Muscle of back (tissue), 11 donors: Measurements from ENCODE around the gene CEP97. TPM values are rescaled to one million over a fixed set of nuclear protein-coding genes. Genes with fewer than 3 reads are reported as not detected.

Experiments used
- DNase-seq, 3 donors: peaks; one replicate each; pipeline versions ENCODE4 v3.0.0 to v3.0.0-alpha.2; 2013
- polyA plus RNA-seq, 10 donors: library from polyadenylated mRNA; unstranded; fragments of 120-200 nt; gene quantifications; one replicate each; pipeline ENCODE4 v1.2.1, GENCODE V29; 2013; ENCODE audit not compliant: insufficient read length in 10 of 10

Gene CEP97
- polyA plus RNA-seq, 10 donors, result 8.8 to 16.1 (median 11.7) TPM

DNA sequence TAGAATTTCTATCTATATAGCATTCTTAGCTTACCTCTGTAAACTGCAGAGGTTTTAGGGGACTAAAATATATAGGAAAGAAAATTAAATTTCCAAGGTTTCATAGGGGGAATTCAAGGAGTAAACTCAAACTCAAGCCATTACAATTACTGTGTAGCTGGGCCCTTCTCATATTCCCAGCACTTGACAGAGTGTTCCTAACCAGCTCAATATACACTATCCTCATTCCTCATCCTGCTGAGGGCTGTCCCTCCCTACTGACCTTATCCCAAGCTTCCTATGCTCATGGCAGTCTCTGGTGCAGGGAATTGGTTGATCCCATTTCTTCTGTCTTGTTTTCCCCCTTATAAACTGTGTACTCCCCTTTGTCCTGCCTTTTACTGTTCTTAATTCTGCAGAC is 88.5 kb downstream of the CEP97 start:
- DNase-seq, result no peak

DNA sequence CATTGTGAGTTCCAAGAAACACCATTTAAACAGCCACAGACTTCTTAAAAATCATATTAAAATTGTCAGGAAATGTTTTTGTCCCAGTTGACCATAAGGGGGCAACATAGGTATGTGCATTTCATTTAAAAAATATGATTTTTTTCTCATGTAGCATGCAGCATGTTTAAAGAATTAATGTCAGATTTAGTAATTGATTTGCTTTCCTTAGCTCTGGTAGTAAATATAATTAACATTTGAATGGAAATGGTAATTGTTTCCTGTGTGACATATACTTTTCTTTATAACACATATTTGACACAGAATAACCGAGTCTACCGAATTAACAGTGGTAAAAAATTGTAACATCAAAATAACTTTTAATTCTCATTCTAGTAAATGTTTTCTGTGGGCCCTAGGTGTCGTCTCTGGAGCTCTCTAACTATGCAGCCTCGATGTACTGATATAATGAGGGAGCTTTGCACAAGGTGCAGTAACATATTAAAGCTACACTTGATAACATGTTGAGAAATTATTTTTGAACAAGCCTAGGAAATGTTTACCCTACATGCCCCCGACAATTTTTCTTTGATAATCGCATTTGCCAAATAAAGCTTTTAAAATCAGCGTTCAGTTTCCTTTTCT is 89.5 kb downstream of the CEP97 start:
- DNase-seq, result peak in 2 of 3 donors; percentile 17 to 47

DNA sequence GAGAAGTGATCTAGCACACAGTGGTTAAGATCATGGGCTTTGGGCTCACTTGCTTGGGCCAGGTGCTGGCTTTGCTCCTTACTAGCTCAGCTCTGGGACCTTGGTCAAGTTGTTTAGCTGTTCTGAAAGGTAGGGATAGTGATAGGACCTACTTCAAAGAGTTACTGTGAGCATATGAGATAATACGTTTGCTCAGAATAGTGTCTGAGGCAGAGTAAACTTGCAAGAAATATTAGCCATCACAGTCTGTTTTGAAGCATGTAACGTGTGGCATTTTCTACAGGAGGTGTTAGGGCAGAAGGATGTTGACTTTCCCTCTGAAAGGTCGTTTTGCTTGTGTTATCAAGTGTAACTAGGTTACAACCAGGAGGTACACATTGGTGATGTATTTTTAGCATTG is 90.4 kb downstream of the CEP97 start:
- no peak for DNase-seq

DNA sequence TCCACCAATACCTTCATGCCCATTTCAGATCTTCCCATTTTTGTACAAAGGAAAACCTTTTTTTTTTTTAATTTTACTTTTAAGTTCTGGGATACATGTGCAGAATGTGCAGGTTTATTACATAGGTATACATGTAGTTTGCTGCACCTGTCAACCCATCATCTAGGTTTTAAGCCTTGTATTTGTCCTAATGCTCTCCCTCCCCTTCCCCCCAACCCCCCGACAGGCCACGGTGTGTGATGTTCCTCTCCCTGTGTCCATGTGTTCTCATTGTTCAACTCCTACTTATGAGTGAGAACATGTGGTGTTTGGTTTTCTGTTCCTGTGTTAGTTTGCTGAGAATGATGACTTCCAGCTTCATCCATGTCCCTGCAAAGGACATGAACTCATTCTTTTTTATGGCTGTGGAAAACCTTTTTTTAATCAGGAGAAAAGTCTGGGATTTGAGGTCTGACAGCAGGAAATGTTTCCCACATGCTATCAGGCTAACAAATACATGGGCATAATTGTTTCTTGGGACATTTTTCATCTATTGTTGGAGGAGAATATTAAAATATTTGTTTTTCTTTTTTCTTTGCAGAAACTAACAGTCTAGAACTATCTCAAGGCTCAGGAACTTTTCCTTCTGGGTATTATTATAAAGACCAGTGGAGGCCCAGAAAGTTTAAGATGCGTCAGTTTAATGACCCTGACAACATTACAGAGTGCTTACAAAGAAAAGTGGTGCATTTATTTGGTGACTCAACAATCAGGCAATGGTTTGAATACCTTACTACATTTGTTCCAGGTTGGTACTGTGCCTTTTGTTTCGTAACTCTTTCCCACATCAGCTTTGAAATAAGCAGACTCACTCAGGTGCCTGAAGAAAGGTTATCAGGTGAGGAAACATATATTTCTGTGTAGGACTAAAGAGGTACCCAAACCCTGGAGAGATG is 92.1 kb downstream of the CEP97 start:
- DNase-seq, result no peak

- no peak for DNase-seq
Observed at GRCh38 chr3:101817992-101818391, 93.6 kb downstream of the CEP97 start.

GRCh38 chr3:101819649-101820206 is 95.3 kb downstream of the CEP97 start:
- no peak for DNase-seq

Other genes starting within 250 kb of the CEP97 start
- gene SENP7, start 211.4 kb upstream of the CEP97 start, polyA plus RNA-seq, result 10 to 100 TPM; 26.4 to 54.6 (median 37.7) TPM
- gene TRMT10C, start 162.7 kb upstream of the CEP97 start, polyA plus RNA-seq, result 10 to 100 TPM; 21.7 to 30.6 (median 24.9) TPM
- gene PCNP, start 150.4 kb upstream of the CEP97 start, polyA plus RNA-seq, result 100 to 1,000 TPM; 107 to 156 (median 143) TPM
- gene ZBTB11, start 47.5 kb upstream of the CEP97 start, polyA plus RNA-seq, result 10 to 100 TPM; 12.6 to 18.7 (median 16.8) TPM
- 1,000 to 10,000 TPM; 1,798 to 2,309 (median 1,999) TPM for gene RPL24, start 37.9 kb upstream of the CEP97 start, polyA plus RNA-seq
- 10 to 100 TPM; 13.7 to 24.1 (median 19.0) TPM for gene NXPE3, start 54.6 kb downstream of the CEP97 start, polyA plus RNA-seq
- 10 to 100 TPM in 2 of 10 donors, 1 to 10 TPM in 8; 1.1 to 24.1 (median 3.7) TPM for gene NFKBIZ, start 124.9 kb downstream of the CEP97 start, polyA plus RNA-seq